ENCODE measurements around the gene C2CD2L. TPM values are rescaled to one million over a fixed set of nuclear protein-coding genes. Genes with fewer than 3 reads are reported as not detected.

C2CD2L gene
- total RNA-seq, 2 donors from 2014 or later, result 5.1 to 9.0 TPM

DNA sequence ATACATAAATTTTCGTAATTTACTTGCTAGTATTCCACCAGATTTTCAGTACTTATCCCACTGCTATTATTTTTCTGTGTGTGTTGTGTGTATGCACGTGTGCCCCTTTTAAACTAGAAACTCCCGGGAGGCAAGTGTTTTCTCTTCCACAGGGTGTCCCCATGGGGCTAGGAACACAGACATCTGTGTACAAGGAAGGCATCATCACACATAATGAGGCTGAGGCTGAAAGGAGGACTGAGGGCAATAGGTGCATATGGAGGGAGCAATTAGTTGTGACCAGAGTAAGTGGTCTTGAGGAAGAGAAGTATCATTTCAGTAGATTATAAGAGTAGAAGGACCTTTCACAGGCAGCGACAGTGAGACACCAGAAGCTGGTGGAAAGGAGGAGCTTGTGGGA lies 3.4 kb upstream of the C2CD2L start:
- H3K4me3 ChIP-seq, result no peak overlapping the region
- TF ChIP-seq, protein P1, sequence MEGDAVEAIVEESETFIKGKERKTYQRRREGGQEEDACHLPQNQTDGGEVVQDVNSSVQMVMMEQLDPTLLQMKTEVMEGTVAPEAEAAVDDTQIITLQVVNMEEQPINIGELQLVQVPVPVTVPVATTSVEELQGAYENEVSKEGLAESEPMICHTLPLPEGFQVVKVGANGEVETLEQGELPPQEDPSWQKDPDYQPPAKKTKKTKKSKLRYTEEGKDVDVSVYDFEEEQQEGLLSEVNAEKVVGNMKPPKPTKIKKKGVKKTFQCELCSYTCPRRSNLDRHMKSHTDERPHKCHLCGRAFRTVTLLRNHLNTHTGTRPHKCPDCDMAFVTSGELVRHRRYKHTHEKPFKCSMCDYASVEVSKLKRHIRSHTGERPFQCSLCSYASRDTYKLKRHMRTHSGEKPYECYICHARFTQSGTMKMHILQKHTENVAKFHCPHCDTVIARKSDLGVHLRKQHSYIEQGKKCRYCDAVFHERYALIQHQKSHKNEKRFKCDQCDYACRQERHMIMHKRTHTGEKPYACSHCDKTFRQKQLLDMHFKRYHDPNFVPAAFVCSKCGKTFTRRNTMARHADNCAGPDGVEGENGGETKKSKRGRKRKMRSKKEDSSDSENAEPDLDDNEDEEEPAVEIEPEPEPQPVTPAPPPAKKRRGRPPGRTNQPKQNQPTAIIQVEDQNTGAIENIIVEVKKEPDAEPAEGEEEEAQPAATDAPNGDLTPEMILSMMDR (IDR thresholded peaks at IDR 0.05), result no peak
- no peak for TF ChIP-seq POLR2AphosphoS5 (IDR thresholded peaks at IDR 0.05)
- H3K27ac ChIP-seq, result no peak overlapping the region
- intact Hi-C loops (cut with DNase I), result loop anchor here (5.0 kb wide), 1 partner anchor 219 kb away; no protein-coding TSS in a partner anchor
- H3K36me3 ChIP-seq, result no peaks in the 10 kb centered on the region
- H3K9me3 ChIP-seq, result no peaks in the 10 kb centered on the region
- 50% methylated on average over 4 of the region's 4 CpGs for whole genome bisulfite sequencing
- H3K27me3 ChIP-seq (replicated peaks; ENCODE audit: insufficient read depth), result no peaks in the 10 kb centered on the region
- H3K4me1 ChIP-seq (replicated peaks), result no peaks in the 10 kb centered on the region
- DNase-seq (ENCODE audit: low spot score), result no peak

DNA sequence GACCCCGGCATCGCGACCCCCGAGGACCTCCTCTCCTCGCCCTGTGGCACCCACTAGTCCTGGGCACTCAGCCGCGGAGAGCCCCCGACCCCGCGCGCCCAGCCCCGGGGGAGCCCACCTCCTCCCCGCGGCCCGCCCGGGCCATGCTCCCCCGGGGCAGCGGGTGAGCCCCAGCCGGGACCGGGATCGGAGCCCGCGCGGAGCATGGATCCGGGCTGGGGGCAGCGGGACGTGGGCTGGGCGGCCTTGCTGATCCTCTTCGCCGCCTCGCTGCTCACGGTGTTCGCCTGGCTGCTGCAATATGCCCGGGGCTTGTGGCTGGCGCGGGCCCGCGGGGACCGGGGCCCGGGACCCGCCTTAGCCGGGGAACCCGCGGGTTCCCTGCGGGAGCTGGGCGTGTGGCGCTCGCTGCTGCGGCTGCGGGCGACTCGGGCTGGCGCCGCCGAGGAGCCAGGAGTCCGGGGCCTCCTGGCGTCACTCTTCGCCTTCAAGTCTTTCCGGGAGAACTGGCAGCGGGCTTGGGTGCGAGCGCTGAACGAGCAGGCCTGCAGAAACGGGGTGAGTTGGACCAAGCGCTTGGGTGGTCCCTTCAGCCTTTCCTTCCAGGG lies 498 bp downstream of the C2CD2L start:
- no peak for DNase-seq (ENCODE audit: low spot score)
- TF ChIP-seq, protein P1 (IDR thresholded peaks at IDR 0.05), result no peak
- no peak for TF ChIP-seq POLR2A (IDR thresholded peaks at IDR 0.05)
- TF ChIP-seq POLR2AphosphoS5 (IDR thresholded peaks at IDR 0.05), result no peak
- peak overlapping the region; percentile 88 to 93 for H3K4me3 ChIP-seq
- H3K27ac ChIP-seq, result peak overlapping the region; percentile 56 to 65
- peaks cover 0 to 12% of the 10 kb centered on the region in 2 donors for H3K36me3 ChIP-seq
- no peaks in the 10 kb centered on the region for H3K9me3 ChIP-seq
- intact Hi-C loops (cut with DNase I), result no loop called here
- no peaks in the 10 kb centered on the region for H3K4me1 ChIP-seq (replicated peaks)
- WGBS, result 0% methylated on average over 29 of the region's 65 CpGs
- H3K27me3 ChIP-seq (replicated peaks; ENCODE audit: insufficient read depth), result no peaks in the 10 kb centered on the region

DNA sequence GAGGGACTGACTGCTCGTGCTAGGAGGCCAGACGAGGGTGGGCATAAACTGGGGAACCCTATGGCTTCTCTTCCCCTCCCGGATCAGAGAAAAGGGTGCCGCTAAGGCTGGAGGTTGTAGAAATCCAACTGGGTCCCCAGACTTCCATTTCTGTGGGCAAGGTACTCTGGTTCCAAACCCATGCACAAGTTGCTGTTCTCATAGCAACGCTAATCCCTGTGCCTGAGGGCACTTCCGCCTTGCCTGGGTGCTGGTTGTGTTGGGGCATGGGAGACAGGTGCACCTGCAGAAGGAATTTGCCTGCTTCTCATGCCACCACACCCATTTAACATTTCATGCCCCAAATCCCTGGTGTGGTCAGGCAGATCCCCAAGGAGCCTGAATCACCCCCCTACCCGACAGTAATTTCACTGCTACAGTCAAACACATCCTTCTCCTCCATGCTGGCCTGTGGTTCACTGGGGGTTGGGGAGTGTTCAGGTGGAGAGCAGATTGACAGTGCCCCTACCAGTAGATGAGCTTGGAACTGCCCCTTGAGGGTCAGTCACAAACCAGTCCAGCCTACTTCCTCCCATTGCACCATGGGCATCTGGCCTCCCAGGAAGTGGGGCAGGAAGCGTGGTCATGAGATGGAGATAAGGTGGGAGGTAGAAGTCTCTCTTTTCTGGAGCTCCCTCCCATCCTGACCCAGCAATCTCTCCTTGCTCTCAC lies 1.2 kb downstream of the C2CD2L start:
- peak overlapping the region; percentile 56 to 65 for H3K27ac ChIP-seq
- H3K36me3 ChIP-seq, result peaks cover 0 to 12% of the 10 kb centered on the region in 2 donors
- WGBS, result 20% methylated on average over 8 of the region's 8 CpGs
- peak; percentile 43 for DNase-seq (ENCODE audit: low spot score)
- intact Hi-C loops (cut with DNase I), result no loop called here
- H3K27me3 ChIP-seq (replicated peaks; ENCODE audit: insufficient read depth), result no peaks in the 10 kb centered on the region
- H3K4me1 ChIP-seq (replicated peaks), result no peaks in the 10 kb centered on the region
- H3K9me3 ChIP-seq, result no peaks in the 10 kb centered on the region
- peak overlapping the region; percentile 88 to 93 for H3K4me3 ChIP-seq
- TF ChIP-seq POLR2A (IDR thresholded peaks at IDR 0.05) (no peak), POLR2AphosphoS5 (IDR thresholded peaks at IDR 0.05) (peak; percentile 13)
- TF ChIP-seq, protein P1 (IDR thresholded peaks at IDR 0.05), result peak in 1 of 4 experiments; percentile 2

DNA sequence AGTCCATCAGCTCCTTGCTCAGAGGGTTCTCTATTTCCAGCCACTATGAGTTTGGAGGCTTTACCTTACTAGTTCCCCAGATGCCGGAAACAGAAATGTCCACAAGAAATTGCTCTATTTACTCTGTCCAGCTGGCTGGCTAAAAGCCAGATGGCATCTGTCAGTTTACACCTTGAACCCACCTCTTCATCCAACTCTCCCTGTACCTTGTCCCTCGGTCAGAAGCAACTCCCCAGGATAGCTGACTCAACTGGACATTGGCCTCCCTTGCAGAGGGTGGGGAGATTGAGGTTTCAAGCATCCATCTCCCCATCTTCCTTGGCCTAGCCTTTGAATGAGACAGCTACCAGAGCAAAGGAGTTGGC lies 1.7 kb downstream of the C2CD2L start:
- H3K27me3 ChIP-seq (replicated peaks; ENCODE audit: insufficient read depth), result no peaks in the 10 kb centered on the region
- no peak for DNase-seq (ENCODE audit: low spot score)
- no peaks in the 10 kb centered on the region for H3K9me3 ChIP-seq
- H3K4me1 ChIP-seq (replicated peaks), result no peaks in the 10 kb centered on the region
- H3K27ac ChIP-seq, result no peak overlapping the region
- peaks cover 0 to 12% of the 10 kb centered on the region in 2 donors for H3K36me3 ChIP-seq
- TF ChIP-seq, protein P1 (IDR thresholded peaks at IDR 0.05), result no peak
- TF ChIP-seq POLR2A (IDR thresholded peaks at IDR 0.05), result no peak
- no peak for TF ChIP-seq POLR2AphosphoS5 (IDR thresholded peaks at IDR 0.05)
- H3K4me3 ChIP-seq, result no peak overlapping the region
- intact Hi-C loops (cut with DNase I), result no loop called here
- 83% methylated on average over 2 of the region's 2 CpGs for WGBS

DNA sequence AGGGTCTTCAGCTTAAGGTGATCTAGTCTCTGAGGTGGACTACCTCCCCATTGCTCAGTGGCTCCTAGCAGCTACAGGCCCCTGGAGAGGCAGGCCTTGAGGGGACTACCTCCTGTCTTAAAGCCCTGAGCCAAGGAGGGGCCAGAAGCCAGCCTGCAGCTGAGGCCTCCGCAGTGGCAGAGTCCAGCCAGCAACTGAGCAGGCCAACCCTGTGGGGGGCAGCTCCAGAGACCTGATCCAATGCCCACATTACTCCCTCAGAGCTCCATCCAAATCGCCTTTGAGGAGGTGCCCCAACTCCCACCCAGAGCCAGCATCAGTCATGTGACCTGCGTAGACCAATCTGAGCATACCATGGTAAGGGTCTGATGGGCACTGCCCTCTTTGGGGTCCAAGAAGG lies 2.7 kb downstream of the C2CD2L start:
- TF ChIP-seq POLR2A (IDR thresholded peaks at IDR 0.05), result no peak
- TF ChIP-seq POLR2AphosphoS5 (IDR thresholded peaks at IDR 0.05), result no peak
- DNase-seq (ENCODE audit: low spot score), result no peak
- 76% methylated on average over 3 of the region's 3 CpGs for WGBS
- Histone ChIP-seq H3K9me3 (no peaks in the 10 kb centered on the region), H3K36me3 (peaks cover 0 to 12% of the 10 kb centered on the region in 2 donors), H3K4me3 (no peak overlapping the region), H3K27me3 (replicated peaks; ENCODE audit: insufficient read depth) (no peaks in the 10 kb centered on the region), H3K4me1 (replicated peaks) (no peaks in the 10 kb centered on the region), H3K27ac (no peak overlapping the region)
- intact Hi-C loops (cut with DNase I), result no loop called here
